Middle frontal gyrus (tissue), 1 donor: Measurements from ENCODE around the gene MPPED1.

Source experiments
- DNase-seq: peaks from one replicate; pipeline ENCODE4 v3.0.0-alpha.2; 2015; ENCODE audit warnings: low spot score; ENCODE audit errors: extremely low spot score

Gene MPPED1

DNA sequence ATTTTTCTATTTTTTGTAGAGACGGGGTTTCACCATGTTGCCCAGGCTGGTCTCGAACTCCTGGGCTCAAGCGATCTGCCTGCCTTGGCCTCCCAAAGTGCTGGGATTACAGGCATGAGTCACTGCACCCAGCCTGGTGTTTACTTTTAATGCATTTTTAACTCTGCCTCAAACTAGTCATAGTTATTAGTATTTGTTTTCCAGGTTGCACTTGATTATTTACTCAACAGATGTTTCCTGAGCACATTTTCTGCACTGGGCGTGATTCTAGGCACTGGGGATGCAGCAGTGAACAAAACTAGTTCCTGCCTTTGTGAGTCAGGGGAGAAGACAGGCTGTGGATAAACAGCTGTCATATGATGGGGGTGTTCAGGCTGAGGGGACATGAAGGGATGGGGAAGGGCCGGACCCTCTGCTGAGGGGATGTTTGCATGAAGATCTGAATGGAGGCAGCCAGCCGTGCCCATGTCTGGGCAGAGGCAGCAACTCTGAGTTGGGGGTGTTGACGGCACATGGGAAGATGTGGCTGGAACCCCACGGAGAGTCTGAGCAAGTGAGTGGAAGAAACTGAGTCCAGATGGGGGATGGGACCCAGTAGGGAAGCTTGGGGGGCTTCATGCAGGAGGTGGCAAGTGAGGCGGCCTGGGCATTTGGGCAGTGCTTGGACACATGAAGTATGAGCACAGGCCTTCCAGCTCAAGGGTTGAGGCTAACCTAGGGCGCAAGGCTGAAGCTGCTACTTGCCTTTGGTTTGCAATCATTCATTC lies 34.4 kb downstream of the MPPED1 start:
- no peak for DNase-seq

DNA sequence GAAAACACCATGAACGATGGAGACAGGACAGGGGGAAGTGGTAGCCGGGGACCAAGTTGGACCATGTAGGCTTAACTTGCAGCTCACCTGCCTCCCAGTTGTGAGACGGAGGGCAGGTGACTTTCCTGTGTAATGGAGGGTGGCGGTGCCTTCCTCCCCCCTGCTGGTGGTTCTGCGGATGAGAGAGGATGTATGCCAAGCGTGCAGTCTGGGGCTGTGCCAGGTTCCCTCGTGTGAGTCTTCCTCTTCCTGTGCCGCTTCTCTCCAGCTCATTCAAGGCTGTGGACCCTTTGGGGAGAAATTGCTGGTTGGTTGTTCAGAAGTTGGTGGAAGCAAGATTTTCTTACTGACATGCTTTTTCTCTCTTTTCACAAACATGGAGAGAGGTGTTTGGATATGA lies 35.1 kb downstream of the MPPED1 start:
- DNase-seq = no peak

DNA sequence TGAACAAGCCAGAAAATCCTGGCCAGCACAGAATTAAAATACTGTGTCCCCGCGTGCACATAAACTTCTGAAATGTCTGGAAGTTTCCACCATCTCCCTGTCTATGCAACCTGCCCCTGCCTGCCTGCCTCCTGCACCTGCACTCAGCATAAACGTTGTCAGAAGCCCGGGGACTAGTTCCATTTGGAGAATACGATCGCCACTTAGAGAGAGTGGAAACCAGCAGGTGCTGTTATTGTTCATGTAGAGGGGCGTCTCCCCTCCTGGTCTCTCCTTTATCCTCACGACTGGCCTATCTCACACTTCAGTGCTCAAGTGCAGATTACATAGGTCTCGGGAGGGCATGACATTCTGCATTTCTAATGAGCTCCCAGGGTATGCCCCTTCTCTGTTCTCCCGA lies 35.6 kb downstream of the MPPED1 start:
- no peak for DNase-seq

DNA sequence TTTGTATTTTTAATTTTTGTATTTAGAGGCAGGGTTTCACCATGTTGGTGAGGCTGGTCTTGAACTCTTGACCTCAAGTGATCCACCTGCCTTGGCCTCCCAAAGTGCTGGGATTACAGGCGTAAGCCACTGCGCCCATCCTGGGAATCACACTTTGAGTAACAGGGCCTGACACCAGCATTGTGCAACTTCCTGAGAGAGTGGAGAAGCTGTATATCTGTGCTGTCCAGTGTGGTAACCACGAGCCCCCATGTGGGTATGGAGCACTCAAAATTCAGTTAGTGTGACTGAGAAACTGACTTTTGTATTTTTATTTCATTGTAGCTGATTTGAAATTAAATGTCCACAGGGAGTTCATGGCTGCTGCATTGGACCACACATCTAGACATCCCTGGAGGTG lies 36.2 kb downstream of the MPPED1 start:
- no peak for DNase-seq

DNA sequence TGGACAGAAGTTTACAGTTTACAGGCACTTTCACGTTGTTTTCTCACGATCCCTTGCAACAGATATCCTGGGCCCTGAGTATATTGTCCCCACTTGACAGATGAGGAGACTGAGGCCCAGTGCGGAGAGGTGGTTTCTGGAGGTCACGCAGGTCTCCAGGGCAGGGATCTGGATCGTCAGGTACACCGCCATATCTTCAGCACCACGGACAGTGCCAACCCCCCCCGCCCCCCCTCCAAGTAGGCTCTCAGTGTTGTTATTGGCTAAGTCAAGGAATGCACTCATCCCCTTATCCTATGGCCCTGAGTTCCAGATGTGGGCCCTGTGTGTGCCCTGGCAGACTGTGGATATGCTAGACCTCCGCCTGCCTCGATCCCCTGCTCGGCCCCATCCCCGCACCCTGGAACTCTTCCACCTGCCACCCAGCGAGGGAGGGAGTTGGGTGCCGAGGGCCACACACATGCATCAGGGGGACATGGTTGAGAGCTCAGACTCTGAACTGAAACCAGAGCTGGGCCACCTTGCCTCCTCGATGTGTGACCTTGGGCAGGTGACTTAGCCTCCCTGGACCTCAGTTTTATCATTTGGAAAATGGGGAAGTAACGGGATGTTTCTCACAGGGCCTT lies 37.5 kb downstream of the MPPED1 start:
- DNase-seq = no peak

DNA sequence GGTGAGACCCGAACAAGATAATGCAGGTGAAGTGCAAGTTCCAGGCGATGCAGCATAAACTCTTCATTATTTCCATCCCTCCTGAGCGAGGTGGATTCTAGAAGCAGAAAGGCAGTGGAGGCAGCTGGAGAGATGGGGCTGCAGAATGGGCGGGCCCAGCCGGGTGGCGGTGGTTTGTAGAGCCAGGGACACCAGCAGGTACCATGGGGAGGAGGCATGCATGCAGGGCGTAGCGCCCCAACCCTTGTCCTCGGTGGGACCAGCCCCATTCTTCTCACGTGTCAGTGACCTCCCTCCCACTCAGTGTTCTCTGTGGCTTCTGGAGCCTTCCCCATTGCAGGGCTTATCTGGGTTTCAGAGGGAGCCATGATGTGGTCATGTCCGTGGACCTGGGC lies 38.0 kb downstream of the MPPED1 start:
- DNase-seq = no peak

DNA sequence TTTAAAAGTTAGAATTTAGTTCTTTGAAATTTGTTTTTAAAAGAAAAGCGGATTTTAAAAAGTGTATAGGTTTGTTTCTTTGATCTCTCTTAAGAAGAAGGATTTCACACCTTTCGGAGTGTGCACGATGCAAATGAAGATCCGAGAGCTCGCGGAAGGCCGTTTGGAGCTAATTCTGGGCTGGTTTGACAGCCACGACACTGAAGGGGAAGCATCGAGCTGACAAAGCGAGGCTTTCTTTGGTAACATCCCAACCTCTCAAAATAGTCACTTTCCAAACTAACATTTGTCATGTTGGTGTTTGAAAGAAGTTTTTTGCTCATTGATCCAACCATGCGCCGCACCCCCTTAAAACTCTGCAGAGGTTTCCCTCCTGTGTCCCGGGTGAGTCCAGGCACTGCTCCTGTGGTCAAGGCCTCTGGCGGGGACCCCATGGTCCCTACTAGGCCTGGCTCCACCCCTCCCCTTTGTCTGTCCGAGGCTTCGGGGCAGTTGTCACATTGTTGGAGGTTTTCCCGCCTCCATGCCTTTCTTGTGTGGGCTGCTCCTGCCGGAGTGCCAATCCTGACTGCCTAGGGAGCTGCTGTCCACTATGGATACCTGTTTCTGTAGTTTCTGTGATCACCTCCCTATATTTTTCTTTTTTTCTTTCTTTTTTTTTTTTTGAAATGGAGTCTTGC lies 39.7 kb downstream of the MPPED1 start:
- DNase-seq = no peak

DNA sequence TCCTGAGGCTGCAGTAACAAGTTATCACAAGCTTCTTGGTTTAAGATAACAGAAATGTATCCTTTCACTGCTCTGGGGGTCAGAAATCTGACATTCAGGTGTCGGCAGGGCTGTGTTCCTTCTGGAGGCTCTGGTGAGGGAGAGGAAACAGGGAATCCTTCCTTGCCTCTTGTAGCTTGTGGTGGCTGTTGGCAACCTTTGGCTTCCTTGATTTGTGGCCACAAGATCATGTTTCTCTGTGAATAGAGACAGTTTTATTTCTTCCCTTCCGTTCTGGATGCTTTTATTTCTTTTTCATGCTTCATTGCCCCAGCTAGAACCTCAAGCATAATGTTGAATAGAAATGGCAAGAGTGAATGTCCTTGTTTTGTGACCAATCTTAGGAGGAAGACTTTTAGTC lies 44.0 kb downstream of the MPPED1 start:
- DNase-seq = no peak

DNA sequence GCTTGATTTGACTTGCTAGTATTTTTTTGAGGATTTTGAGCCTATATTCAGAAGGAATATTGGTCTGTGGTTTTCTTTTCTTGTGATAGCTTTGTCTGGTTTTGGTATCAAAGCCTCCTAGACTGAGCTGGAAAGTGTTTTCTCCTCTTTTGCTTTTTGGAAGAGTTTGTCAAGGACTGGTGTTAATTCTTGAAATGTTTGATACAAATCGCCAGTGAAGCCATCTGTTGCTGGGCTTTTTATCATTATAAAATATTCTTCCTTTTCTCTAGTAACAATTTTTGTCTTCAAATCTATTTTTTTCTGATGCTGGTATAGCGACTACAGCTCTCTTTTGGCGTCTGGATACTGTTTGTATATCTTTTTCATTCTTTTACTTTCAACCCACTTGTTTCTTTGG lies 45.2 kb downstream of the MPPED1 start:
- DNase-seq = no peak

DNA sequence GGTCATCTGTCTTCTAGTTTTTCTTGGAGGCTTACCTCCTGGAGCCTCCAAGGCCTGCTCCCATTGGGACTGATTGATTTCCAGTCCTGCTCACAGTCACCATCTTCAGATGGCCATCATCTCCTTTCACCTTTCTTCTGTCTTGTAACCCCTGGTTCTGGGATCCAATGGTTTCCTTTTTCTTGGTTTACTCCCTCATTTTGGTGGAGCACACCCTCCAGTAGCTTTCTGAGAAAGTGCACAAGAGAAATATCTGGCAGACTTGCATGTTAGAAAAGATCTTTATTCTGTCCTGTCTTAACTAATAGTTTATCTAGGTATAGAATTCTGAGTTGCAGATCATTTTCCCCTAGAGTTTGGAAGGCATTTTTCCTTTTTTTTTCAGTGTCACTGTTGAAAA lies 50.9 kb downstream of the MPPED1 start:
- DNase-seq = no peak

DNA sequence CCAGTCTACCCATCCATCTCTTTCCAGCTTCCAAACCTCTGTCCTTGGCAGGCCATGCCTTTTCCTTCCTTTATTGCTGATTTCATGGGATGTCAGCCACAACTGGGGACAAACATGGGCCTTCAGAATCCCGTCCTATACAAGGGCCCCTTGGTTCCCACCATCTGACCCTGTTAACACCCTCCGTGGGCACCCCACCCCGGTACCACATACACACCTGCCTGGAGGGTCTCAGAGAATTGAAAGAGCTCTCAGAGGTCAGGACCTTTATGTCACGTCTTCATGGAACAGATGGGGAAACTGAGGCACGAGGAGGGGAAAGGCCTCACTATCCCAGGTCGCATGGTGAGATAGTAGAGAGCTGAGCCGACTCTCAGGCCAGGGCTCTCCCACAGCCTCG lies 53.0 kb downstream of the MPPED1 start:
- DNase-seq = no peak

DNA sequence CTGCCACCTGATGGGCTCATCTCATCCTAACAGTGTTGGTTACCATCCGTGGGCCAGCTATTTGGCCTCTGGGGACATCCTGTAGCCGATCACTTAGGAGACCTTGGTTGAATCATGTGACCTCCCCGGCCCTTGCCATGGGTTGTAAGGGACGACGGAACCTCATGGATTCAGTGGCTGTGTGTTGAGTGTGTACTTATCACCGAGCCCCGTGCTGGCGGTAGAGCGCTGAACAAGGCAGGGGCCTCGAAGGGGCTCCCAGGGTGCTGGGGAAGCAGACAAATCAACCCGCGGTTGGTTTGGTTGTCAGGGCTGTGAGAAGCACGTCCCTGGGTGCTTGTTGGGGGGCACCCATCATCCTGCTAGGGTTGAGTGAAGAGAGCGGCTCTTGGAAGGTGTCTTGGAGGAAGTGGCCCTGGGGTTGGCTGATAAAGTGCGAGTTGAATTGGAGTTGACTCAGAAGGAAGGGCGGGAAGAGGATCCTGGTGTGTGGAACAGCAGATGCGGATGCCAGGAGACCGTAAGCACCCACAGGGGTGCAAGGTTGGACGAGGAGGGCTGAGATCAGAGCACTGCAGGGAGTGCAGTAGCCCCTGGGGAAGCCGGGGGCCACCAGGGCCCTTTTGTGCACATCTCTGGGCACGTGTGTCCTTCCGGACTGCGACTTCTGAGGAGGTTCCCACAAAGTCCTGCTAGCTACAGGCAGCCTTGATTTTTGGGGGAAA lies 53.6 kb downstream of the MPPED1 start:
- no peak for DNase-seq

DNA sequence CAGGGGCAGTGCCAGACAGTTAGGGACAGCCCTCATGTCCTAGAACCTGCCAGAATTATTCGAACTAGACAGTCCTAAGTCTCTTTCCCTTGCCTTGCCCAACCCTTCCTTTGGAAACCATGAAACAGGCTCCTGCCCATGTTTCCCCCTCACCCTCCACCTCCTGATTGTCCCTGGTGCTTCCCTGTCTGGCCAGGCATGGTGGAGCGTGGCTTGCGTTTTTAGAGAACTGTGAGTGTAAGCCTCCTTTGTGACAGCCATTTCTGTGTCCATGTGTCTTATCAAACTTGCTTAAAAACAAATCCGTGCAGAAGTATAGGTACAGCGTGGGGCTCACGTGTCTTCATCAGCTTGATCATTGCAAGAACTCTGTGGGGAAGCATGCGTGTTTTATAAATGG lies 54.9 kb downstream of the MPPED1 start:
- DNase-seq = no peak

DNA sequence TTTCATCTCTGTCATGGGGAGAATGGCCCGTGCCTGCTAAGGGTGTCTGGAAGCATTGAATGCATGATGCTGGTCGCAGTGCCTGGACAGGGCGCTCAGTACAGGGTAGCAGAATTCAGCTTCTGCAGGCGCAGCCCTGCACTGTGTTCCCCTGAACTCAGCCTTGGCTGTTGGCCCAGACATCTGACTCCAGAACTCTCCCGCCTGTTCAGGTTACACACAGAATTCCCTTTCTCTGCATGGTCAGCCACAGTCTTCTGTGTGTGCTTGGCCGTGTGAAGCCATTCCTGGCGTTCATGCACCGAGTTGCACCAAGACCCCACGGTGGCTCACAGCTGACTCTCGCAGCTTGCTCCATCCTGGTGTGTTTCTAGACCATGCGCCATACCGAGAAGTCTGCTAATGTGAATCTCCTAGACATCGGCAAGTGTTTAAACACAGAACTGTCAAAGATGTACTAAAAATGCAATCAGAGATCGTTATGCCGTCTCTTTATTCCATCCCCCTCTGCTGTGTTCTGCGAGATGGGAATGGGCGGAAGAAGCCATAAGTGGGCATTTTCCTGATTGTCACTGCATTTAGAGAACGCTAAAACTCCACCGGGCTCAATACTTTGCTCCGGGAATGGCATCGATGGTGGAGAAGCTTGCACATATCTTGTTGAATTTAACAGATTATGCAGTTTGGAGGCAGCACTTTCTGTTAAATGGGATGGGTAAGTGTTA lies 55.6 kb downstream of the MPPED1 start:
- DNase-seq = no peak

DNA sequence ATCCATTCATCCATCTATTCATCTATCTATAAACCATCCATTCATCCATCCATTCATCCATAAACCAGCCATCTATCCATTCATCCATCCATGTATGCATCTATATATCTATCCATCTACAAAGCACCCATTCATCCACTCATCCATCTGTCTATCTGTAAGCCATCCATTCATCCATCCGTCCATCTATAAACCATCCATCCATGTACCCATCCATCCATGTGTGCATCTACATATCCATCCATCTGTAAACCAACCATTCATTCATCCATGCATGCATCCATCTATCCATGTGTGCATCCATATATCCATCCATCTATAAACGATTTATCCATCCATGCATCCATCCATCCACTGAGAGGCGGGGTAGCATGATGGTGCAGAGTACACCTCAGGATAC lies 58.4 kb downstream of the MPPED1 start:
- DNase-seq = no peak

DNA sequence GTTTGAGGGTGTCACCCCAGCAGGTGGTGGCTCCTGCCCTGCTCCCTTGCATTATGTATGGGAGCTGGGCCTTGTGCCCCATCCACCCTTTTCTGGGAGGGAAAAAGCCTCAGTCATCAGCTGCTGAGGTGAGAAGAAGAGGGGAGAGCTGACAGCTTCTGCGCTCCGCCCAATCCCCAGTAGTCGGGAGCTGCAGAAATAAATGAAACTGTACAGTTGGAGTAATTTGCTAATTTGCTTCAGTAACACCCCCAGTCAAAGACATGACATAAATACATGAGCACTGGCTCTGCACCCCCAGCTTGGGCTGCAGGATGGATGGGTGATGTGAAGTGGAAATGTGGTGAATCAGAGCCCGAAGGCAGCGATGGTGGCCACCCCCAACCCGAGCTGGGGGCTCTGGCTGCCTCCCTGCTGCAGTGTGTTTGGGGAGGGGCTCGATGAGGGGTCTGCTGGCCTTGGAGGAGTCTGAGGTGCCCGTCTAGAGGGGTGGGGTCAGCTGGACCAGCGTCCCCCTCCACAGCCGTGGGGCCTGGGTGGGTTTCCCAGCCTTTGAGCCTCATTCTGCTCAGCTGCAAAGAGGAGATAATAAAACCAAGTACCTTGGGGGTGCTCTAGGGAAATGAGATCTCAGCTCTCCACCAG lies 59.2 kb downstream of the MPPED1 start:
- DNase-seq = no peak

DNA sequence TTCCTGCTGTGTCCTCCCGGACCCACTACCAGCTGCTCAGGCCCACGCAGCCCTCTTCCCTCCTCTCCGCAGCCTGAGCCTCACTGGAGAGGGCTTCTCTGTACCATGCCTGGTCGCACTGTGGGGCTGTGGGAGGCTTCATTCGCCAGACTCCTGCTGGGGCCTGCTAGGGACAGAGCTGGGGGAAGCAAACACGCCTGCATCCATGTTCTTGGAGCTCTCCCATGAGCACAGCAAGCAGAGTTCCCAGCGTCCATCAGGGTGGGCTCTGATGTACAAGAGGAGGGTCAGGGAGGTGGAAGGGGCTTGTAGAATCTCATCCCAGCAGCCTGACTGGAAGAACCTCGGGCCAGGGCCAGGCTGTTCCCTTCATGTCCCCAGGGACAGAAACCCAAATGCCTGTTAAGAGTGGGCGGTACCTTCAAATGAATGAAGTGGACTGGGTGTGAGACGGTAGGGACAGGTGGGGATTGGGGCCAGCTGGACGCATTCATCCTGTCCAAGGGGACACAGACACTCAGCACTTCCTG lies 59.9 kb downstream of the MPPED1 start:
- no peak for DNase-seq

DNA sequence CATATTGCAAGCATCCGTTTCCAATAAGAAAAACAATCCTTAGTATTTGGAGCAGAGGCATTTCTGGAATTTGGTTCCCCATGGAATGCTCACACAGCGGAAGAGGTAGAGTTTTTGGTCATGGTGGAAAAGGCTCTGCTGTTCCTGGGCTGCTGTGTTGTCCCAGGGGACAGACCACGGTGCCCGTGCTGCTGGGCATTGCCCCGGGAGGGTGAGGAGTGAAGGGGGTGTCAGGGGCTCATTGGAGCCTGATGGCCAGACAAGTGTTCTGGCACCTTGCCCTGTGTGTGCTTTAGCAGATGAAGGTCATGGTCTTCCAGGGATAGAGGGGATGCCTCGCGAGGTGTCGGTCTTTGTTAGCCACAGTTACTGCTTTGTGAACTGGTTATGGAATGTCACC lies 61.2 kb downstream of the MPPED1 start:
- DNase-seq = no peak

DNA sequence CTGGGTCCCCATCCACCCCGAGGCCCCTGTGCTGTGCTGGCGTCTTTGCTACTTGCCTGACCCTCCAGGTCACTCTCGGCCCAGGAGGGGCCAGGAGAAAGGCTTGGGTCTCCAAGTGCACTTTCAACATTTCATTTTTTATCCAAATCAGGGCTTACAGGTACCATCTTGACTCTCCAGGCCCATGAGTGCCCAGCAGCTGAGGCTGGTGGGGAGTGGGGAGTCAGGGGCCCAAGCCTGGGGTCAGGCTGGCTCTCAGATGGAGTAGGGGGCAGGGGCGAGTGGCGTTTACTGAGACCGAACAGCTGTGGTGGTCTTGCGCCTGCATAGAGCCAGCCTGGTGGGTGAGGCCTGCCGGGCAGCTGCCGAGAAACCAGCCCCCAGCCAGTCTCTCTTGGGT lies 61.6 kb downstream of the MPPED1 start:
- no peak for DNase-seq
